GM08714 (cell line): ENCODE data around the gene COL25A1.

Experiments
- H3K4me3 ChIP-seq: fragments of 200-500 bp; sonication (Bioruptor generic); 2 replicates; pipeline ENCODE4 v1.5.1; 2014; ENCODE audit warnings: mild to moderate bottlenecking, low read length, inconsistent platforms
- ZNF274 ChIP-seq: IDR thresholded peaks from 2 replicates; pipeline ENCODE4 v1.6.1; 2012; ENCODE audit warnings: mild to moderate bottlenecking, low read depth, low read length

Gene COL25A1

GRCh38 chr4:108868606-108869227 lies 433.7 kb downstream of the COL25A1 start:
- no peak for TF ChIP-seq ZNF274

GRCh38 chr4:108867476-108867875 lies 435.0 kb downstream of the COL25A1 start:
- no peak for TF ChIP-seq ZNF274
- no peak overlapping the region for H3K4me3 ChIP-seq

More at GRCh38 chr4:108868606-108869227, 433.7 kb downstream of the COL25A1 start:
- H3K4me3 ChIP-seq, result no peak overlapping the region

GRCh38 chr4:108861334-108861733 lies 441.1 kb downstream of the COL25A1 start:
- TF ChIP-seq ZNF274, result no peak
- no peak overlapping the region for H3K4me3 ChIP-seq

- H3K4me3 ChIP-seq, result no peak overlapping the region
- no peak for TF ChIP-seq ZNF274
Observed at GRCh38 chr4:108854786-108855185, 447.7 kb downstream of the COL25A1 start.

- no peak overlapping the region for H3K4me3 ChIP-seq
- no peak for TF ChIP-seq ZNF274
Observed at GRCh38 chr4:108852691-108853090, 449.8 kb downstream of the COL25A1 start.

- no peak overlapping the region for H3K4me3 ChIP-seq
- no peak for TF ChIP-seq ZNF274
Observed at GRCh38 chr4:108851366-108851765, 451.1 kb downstream of the COL25A1 start.

GRCh38 chr4:108850219-108850649 lies 452.2 kb downstream of the COL25A1 start:
- TF ChIP-seq ZNF274, result no peak
- H3K4me3 ChIP-seq, result no peak overlapping the region

GRCh38 chr4:108849611-108850168 lies 452.8 kb downstream of the COL25A1 start:
- no peak for TF ChIP-seq ZNF274
- H3K4me3 ChIP-seq, result no peak overlapping the region

GRCh38 chr4:108846568-108846967 lies 455.9 kb downstream of the COL25A1 start:
- no peak for TF ChIP-seq ZNF274
- H3K4me3 ChIP-seq, result no peak overlapping the region

GRCh38 chr4:108840426-108840975 lies 462.0 kb downstream of the COL25A1 start:
- no peak for TF ChIP-seq ZNF274
- H3K4me3 ChIP-seq, result no peak overlapping the region

- H3K4me3 ChIP-seq, result no peak overlapping the region
- no peak for TF ChIP-seq ZNF274
Observed at GRCh38 chr4:108839333-108839732, 463.1 kb downstream of the COL25A1 start.

- no peak overlapping the region for H3K4me3 ChIP-seq
- no peak for TF ChIP-seq ZNF274
Observed at GRCh38 chr4:108838451-108838850, 464.0 kb downstream of the COL25A1 start.

- TF ChIP-seq ZNF274, result no peak
- no peak overlapping the region for H3K4me3 ChIP-seq
Observed at GRCh38 chr4:108834835-108835384, 467.5 kb downstream of the COL25A1 start.

- no peak for TF ChIP-seq ZNF274
- H3K4me3 ChIP-seq, result no peak overlapping the region
Observed at GRCh38 chr4:108834166-108834834, 468.2 kb downstream of the COL25A1 start.

- H3K4me3 ChIP-seq, result no peak overlapping the region
- no peak for TF ChIP-seq ZNF274
Observed at GRCh38 chr4:108833046-108833445, 469.4 kb downstream of the COL25A1 start.
